ENCODE measurements around the gene KRTAP9-1.
"Not testable (repeated sequence)": the region's sequence is repeated elsewhere in the genome, so short reads cannot be mapped to it uniquely, and the experiment has no call there.

The KRTAP9-1 gene, protein sequence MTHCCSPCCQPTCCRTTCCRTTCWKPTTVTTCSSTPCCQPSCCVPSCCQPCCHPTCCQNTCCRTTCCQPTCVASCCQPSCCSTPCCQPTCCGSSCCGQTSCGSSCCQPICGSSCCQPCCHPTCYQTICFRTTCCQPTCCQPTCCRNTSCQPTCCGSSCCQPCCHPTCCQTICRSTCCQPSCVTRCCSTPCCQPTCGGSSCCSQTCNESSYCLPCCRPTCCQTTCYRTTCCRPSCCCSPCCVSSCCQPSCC

DNA sequence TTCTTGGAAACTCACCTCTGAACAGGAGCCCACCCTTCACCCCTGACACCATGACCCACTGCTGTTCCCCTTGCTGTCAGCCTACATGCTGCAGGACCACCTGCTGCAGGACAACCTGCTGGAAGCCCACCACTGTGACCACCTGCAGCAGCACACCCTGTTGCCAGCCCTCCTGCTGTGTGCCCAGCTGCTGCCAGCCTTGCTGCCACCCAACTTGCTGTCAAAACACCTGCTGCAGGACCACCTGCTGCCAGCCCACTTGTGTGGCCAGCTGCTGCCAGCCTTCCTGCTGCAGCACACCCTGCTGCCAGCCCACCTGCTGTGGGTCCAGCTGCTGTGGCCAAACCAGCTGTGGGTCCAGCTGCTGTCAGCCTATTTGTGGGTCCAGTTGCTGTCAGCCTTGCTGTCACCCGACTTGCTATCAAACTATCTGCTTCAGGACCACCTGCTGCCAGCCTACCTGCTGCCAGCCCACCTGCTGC is at the start of gene KRTAP9-1:
Gene KRTAP9-1 (plus strand): TSS at position 51 of the 482 bp plus-strand sequence. CDS start 0 bp downstream, at position 51.
- not testable (repeated sequence) for DNase-seq

- DNase-seq = peak; percentile 90
Measured at GRCh38 chr17:41140360-41141131, 49.1 kb upstream of the KRTAP9-1 start, which contains the start of gene KRTAP4-6. KRTAP4-6 (minus strand) TSS chr17:41140544; CDS start chr17:41140487, 57 bp downstream.

DNA sequence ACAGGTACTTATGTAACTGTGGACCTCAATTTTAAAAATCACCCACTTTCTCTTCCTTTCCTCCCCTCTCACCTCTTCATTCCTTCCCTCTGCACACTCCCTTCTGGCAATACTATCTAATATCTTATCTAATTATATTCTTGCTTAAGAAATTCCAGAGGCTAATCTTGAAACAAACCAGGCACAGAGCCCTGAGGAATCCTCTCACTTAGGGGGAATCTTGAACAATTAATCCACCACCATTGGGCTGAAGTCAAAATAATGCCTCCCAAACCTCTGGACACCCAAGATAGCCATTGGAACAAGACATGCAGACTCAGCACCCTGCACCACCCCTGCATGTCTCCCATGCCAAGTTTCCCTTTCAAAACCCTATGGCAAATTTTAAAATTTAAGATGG is 48.3 kb upstream of the KRTAP9-1 start:
- no peak for DNase-seq

DNA sequence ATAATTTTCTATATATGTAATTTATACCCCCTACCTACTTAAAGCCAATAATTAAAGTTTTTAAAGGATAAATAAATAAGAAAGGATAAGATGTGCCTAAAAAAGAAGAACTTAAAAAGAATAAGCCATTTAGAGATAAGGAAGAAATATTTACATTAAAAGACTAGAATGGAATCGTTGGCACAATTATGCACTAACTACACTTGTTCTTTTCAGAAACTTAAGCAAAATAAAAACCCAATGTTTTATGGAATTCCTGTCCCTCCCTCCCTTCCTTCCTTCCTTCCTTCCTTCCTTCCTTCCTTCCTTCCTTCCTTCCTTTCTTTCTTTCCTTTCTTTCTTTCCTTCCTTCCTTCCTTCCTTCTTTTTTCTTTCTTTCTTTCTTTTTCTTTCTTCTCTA is 44.8 kb upstream of the KRTAP9-1 start:
- no peak for DNase-seq

- DNase-seq = no peak
Measured at GRCh38 chr17:41145261-41145660, 44.4 kb upstream of the KRTAP9-1 start.

GRCh38 chr17:41147531-41148204 is 42.0 kb upstream of the KRTAP9-1 start:
- no peak for DNase-seq

DNA sequence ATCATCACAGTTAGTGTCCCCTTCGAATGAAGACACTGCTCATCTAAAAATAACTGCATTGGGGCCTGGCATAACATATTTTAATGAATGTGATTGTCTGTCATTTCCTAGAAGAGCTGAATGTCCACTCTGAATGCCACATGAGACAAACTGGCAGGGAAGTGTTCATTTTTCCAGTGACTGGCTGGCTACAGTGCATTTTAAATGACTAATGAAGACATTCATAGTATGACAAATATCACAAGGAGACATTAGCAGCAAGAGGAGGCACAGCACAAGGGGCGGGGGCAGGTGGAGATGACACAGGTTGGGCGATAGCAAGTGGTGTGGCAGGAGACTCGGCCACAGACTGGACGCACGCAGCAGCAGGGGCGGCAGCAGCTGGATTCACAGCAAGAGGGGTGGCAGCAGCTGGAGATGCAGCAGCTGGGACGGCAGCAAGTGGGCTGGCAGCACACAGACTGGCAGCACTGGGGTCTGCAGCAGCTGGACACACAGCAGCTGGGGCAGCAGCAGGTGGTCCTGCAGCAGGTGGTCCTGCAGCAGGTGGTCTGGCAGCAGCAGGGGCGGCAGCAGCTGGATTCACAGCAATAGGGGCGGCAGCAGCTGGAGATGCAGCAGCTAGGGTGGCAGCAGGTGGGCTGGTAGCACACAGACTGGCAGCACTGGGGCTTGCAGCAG is 40.6 kb upstream of the KRTAP9-1 start:
- not testable (repeated sequence) for DNase-seq

DNA sequence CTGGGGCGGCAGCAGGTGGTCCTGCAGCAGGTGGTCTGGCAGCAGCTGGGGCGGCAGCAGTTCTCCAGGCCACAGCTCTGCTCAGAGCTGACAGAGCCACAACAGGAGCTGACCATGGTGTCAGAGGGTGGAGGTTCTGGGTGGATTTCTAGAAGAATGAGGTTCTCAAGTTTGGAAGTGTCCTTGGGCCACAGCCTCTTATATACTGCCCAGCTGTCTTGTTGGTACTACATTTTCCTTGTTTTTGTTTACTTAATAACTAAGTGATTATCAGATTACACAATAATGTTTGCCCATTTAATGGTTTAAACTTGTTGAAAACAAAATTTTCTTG is 40.1 kb upstream of the KRTAP9-1 start, which contains the start of gene KRTAP4-5:
Gene KRTAP4-5 (minus strand): TSS at position 174 of the 334 bp plus-strand sequence. CDS start 58 bp downstream, at position 116.
- DNase-seq = no peak

DNA sequence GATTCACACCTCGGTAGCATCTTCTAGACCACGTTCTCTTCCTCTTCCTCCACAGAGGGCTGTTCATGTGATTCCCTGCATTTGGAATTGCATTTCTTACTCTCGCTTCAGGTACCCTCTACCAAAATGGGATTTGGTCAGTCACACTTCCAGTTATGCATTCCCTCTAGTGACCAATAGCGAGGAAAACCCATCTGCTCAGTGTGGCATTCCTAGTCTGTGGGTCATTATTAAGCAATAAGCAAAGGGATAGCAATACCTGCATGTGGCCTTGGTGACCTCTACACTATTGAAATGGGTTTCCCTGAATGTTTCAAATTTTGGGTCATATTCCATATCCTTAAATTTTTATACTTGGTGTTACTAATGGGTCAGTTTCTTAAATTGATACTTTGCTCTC is 39.7 kb upstream of the KRTAP9-1 start:
- DNase-seq = no peak

DNA sequence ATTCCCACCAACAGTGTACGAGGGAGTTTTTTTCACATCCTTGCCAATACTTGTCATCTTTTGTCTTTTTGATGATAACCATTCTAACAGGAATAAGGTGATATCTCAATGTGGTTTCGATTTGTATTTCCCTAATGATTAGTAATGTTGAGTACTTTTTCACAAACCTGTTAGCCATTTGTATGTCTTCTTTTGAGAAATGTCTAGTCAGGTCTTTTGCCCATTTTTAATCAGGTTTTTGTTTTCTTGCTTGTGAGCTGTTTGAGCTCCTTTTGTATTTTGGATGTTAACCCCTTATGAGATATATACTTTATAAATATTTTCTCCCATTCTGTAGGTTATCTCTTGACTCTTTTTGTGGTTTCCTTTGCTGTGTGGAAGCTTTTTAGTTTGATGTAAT is 38.2 kb upstream of the KRTAP9-1 start:
- no peak for DNase-seq

DNA sequence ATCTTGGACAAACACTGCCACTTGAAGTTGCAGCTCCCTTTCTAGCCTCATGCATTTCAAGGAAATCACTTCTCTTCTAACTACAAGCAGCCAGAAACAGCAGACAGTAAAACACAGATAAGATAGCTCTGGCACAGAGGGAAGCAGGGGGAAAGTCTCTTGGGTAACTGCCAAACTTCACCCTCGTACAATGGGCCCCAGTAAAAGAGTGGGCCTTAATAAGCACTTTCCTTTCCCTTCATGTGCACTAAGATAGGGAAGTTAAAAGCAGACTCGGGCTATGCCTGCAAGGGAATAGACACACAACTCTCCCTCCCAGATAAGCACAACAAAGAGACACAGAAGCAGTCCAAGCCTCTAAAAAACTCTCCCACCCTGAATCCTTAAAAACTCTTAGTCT is 35.8 kb upstream of the KRTAP9-1 start:
- DNase-seq = no peak

DNA sequence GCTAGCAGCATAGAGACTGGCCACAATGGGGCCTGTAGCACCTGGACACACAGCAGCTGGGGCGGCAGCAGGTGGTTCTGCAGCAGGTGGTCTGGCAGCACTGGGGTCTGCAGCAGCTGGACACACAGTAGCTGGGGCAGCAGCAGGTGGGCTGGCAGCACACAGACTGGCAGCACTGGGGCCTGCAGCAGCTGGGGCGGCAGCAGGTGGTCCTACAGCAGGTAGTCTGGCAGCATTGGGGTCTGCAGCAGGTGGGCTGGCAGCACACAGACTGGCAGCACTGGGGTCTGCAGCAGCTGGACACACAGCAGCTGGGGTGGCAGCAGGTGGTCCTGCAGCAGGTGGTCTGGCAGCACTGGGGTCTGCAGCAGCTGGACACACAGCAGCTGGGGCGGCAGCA is 29.5 kb upstream of the KRTAP9-1 start:
- DNase-seq = not testable (repeated sequence)

GRCh38 chr17:41160648-41161047 is 29.0 kb upstream of the KRTAP9-1 start, which contains the start of gene KRTAP4-4:
KRTAP4-4 (minus strand) TSS chr17:41160748; CDS start chr17:41160691, 57 bp downstream.
- no peak for DNase-seq

- DNase-seq = no peak
Measured at GRCh38 chr17:41163828-41164227, 25.9 kb upstream of the KRTAP9-1 start.

GRCh38 chr17:41167561-41167960 is 22.1 kb upstream of the KRTAP9-1 start:
- DNase-seq = no peak

- DNase-seq = no peak
Measured at GRCh38 chr17:41168121-41168520, 21.6 kb upstream of the KRTAP9-1 start, which contains the start of gene KRTAP4-3. KRTAP4-3 (minus strand) TSS chr17:41168221; CDS start chr17:41168172, 49 bp downstream.

GRCh38 chr17:41171886-41172285 is 17.8 kb upstream of the KRTAP9-1 start:
- DNase-seq = peak; percentile 75

DNA sequence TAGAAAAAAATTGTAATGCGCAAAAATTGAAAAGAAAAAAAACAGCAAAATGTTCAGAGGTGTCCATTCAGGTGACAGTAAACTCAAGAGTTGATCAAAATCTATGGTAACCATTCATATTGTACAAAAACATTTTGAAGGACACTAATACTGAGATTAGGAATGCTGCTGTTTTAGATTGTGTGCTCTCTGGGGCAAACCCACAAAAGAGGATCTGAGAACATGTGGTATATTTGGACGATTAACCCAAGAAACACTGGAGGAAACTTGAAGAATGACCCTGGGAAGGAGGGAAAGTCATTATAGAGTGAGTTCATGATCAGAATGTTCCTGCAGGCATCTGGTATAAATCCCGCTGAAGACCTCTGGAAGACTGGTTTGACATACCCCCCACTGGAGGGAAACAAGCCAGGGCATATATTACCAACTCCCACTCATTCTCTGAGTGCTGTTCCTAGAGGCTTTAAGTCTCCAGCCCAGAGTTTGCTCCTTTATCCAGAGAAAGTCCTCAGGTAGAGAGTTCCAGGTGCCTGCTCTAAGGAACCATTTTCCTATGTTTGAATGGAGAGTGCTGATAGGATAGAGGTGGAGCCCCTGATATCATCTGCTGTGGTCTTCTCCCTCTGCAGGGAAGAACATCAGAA is 12.8 kb upstream of the KRTAP9-1 start:
- no peak for DNase-seq

- DNase-seq = no peak
Measured at GRCh38 chr17:41177727-41178271, 11.9 kb upstream of the KRTAP9-1 start, which contains the start of gene KRTAP4-2. KRTAP4-2 (minus strand) TSS chr17:41178221; CDS start chr17:41178164, 57 bp downstream.

- peak; percentile 84 for DNase-seq
Measured at GRCh38 chr17:41178341-41178740, 11.3 kb upstream of the KRTAP9-1 start.

DNA sequence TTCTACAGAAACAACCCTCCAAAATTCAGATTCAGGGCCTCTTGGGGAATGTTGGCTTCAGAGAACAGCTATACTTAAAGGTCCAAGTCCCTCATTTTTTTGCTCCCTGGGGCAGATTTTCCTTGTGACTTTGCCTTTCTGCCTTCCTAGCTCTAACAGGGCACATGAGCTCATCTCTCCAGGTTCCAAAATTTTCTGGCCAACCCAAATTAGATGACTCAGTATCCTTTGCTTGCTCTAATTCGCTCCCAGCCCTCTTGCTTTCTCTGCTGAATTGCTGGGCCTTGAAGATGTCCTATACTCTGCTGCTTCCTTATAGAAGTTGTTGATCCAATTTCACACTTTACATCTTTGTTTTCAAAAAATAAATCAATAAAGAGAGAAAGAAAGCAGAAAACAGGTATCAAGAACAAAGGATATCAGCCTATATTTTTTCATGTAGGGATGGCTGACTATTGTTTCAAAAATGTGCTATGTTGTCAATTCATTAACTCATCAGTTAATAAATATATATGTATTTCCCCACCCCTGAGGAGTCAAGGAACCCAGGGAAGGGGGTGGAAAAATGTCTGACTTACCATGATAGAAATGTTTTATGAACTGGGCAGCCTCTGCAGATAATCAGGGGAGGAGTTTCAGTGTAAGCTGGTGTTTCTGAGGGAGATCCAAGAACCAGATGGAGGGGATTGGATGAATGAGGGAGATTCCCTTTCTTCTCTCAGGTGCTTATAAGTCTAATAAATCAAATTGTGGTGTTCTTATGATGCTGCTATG is 10.7 kb upstream of the KRTAP9-1 start:
- DNase-seq = peak; percentile 59

All from HCEC 1CT (cell line).